HG03575 (cell line): ENCODE results near the gene PKIG.

Experiments used
- ATAC-seq: cut with Tn5 transposase; IDR thresholded peaks from one replicate; pipeline ENCODE4 v1.9.1; 2021; ENCODE audit not compliant: unreplicated experiment, insufficient number of reproducible peaks, low FRiP score; ENCODE audit errors: extremely low read depth

Gene PKIG

DNA sequence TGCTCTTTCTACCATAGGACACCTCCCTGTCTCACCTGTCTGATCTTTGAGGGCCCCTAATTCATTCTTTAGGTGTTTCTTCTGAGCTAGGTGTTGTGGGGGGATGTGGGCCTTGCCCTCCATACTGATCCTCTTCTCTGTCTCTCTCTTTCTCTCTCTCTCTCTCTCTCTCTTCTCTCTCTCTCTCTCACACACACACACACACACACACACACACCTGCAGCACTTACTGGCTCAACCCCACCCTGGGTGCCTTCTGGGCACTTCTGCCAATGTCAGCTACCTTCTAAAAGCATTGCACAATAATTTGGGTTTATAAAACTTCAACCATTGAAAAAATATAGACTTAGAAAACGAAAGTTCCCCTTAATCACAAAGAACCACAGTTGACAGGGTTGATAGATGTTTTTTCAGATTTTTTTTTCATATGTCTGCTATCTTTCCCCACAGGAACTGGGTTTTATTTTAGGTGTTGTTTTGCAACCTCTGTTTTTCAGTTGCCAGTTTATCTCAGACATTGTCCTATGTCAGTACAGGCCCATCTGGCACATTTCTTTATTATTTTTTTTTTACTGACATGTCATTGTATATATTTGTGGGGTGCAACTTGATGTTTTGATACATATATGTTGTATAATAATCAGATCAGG is 28.1 kb downstream of the PKIG start:
- ATAC-seq, result no peak

GRCh38 chr20:44613575-44613974 is 31.2 kb downstream of the PKIG start:
- ATAC-seq, result no peak

- ATAC-seq, result no peak
These were observed 32.1 kb downstream of the PKIG start for GRCh38 chr20:44614525-44614924.

GRCh38 chr20:44615169-44615791 is 32.9 kb downstream of the PKIG start:
- no peak for ATAC-seq

- no peak for ATAC-seq
These were observed 33.7 kb downstream of the PKIG start for GRCh38 chr20:44615876-44616603.

DNA sequence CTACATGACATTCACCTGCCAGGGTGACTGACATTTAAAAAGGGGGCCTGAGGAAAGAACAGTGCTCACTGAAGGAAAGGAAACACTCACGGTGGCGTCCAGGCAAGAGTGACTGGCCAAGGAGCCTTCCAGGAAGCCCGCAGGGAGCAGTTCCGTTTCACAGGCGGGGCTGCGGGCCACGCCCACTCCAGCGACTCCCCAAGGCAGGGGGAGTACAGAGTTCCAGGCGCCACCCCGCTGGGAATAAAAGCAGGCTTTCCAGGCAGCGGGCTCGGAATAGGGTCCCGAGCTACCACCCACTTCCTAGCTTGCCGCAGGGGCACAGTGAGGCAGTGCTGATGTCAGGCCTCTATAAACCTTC is 34.2 kb downstream of the PKIG start:
- ATAC-seq, result no peak

GRCh38 chr20:44618318-44618731 is 35.9 kb downstream of the PKIG start:
- ATAC-seq, result no peak

- ATAC-seq, result no peak
These were observed 36.9 kb downstream of the PKIG start for GRCh38 chr20:44619294-44619693.

GRCh38 chr20:44620030-44620429 is 37.7 kb downstream of the PKIG start:
- ATAC-seq, result no peak

GRCh38 chr20:44621325-44621724 is 38.9 kb downstream of the PKIG start:
- ATAC-seq, result no peak

DNA sequence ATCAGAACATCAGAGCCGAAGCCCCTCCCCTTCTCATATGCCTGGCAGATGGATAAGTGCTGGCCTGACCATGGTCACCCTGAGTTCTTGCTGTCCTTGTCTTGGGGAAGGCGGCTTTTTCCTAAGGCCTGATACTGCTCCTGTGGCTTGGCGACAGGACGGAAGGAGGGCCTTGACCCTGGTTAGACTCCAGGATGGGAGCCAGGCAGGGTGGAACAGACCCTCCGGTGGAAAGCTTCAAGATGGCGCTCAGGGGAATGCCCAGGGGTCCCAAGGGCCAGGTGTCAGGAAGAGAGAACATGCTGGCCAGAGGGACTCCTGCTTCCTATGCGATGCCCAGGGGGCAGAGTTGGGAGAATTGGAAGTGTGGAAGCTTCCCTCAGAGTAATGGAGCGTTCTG is 39.6 kb downstream of the PKIG start:
- ATAC-seq, result no peak

DNA sequence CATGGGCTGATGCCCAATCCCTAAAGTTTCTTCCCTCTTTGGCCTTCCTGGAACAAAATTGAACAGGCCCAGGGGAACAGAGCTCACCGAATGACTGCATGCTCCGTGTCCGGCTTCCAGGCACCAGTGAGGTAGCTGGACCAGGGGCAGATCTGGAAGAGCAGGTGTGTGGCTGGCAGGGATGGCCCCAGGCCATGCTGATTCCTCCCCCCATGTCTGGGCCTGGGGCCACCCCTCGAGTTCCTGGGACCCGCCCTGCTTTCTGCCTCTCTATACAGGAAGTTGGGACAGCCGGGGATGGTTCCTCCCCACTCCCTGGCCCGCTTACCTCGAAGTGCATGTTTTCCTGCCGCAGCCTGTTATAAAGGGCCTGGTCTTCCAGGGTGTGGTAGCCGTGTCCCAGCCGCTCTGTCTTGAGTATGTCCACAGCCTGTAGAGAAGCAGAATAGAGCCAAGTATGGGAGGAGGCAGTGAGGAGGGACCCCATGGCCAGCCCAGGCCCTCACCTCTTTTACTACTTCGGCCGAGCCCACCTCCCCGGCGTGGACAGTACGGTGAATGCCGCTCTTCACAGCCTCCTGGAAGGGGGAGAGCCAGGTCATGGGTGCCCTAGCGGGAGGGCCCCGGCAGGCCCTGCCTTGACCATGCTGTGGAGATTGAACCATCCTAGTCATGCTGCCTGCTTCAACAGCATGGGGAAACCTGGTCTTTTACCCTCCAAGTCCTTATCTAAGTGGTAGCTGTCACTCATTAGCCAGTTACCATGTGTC is 40.3 kb downstream of the PKIG start:
- no peak for ATAC-seq

GRCh38 chr20:44624152-44624551 is 41.8 kb downstream of the PKIG start:
- no peak for ATAC-seq

- no peak for ATAC-seq
These were observed 42.4 kb downstream of the PKIG start for GRCh38 chr20:44624743-44625271.

DNA sequence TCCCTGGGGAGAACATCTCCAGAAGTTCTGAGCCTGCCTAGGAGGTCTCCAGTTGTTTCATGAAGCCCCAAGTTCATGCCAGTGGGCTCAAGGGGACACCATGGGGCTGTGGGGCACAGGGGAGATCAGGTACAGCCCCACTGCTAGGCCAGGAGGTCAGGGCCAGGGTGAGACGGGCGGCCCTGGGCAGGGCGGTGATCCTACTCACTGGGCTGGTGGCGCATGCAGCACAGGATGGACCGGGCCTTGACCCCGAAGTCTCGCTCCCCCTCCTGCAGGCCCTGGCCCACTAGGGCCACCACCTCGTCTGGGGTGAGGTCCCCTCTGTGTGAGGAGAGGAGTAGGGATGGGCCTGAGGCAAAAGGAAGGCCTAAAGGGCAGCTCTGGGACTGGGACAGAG is 43.0 kb downstream of the PKIG start:
- no peak for ATAC-seq

DNA sequence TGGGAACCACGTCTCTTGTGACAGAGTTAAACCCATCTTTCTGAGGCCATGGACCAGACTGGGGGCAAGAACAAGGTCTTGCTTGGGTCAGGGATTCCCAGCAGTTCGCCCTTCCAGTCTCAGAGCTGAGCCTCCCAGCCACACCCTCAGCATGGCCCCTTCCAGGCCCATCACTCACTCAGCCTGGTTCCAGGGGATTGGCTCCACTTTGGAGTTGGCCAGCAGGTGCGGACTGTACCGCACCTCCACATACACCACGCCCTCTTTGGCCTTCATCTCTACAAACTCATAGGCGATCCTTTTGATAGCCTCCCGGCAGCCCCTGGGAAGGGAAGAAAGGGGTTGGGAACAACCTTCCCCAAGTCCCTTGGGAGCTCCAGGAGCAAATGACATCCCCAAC is 43.9 kb downstream of the PKIG start:
- no peak for ATAC-seq

DNA sequence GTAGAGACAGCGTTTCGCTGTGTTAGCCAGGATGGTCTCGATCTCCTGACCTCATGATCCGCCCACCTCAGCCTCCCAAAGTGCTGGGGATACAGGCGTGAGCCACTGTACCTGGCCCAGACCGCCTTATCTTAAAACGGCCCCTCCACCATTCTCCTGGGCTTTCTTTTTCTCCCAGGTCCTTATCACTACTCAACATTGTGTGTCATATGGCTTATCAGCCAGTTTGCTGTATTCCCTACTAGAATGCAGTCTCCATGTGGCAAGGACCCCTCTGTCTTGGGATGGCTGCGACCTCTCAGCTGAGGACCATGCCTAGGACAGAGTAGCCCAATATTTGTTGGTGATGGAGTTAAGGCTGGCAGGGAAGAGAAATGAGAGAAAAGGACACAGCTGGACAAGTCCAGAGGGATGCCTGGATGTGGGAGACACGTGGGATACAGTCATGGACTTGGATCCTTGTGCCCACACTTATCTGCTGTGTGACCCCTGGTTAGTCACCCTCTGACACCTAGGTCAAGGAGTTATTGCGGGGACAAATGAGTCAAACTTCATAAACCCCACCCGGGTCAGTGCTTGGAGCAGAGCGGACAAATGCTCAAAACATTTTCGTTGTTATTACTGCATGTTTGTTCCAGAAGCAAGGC is 45.1 kb downstream of the PKIG start:
- ATAC-seq, result no peak

GRCh38 chr20:44629017-44629385 is 46.6 kb downstream of the PKIG start:
- no peak for ATAC-seq

GRCh38 chr20:44629542-44629941 is 47.2 kb downstream of the PKIG start:
- no peak for ATAC-seq
